ENCODE data around the gene FMNL2.

FMNL2 gene

DNA sequence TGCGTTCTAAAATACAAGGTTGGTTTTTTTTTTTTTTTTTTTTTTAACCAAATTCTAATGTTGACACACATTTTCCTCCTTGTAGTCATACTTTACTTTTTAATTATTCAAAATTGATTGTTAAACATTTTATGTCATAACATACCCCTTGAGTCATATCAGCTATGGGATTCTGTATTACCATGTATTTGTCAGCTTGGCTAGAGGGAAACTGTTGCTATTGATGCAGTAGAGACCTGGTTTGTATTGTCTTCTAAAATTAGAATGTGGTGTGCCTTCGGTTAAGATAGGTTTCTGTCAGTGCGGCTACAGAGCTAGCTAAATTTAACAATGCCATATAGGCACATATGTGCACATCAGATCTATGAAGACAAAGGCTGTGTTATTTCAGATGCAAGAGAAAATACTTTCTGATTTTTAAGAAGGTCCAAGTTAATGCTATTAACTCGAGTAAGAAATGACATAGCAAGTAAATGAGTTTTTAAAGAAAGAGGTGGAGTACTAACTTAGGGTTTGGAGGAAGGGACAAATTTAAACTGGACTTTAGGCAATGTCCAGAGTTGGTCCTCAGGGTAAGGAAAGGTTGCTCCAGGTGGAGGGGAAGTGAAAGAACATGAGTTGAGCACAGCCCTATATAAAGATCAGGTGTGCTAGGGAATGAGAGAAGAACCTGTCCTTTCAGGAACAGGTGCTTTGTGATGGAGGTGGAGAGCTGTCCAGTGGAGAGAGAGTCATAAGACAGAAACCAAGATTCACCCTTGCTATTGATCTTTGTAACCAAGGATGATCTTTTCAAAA lies 230.0 kb downstream of the FMNL2 start:
- peaks cover 72 to 85% (median 78%) of the 10 kb centered on the region in 10 experiments for H3K4me1 ChIP-seq
- H3K9ac ChIP-seq, result peak overlapping the region in 6 of 11 experiments; percentile 78 to 83 (median 82); a peak in 11 of 22 replicates
- H3K36me3 ChIP-seq, result peaks cover 41 to 85% (median 56%) of the 10 kb centered on the region in 11 experiments
- no peaks in the 10 kb centered on the region; a peak in 2 of 22 replicates for H3K9me3 ChIP-seq (replicated peaks in 1 of 11)
- H3K4me2 ChIP-seq, result peak overlapping the region; percentile 56 to 90 (median 81)
- peak overlapping the region; percentile 32 to 97 (median 93); a peak in 19 of 22 replicates for H3K27ac ChIP-seq
- H3K4me3 ChIP-seq, result peak overlapping the region in 1 of 10 experiments; percentile 15; a peak in 2 of 20 replicates
- TF ChIP-seq Cebpa-rat (IDR thresholded peaks at IDR 0.05), result no peak
- no peaks in the 10 kb centered on the region for H4K20me1 ChIP-seq
- H3K27me3 ChIP-seq, result no peaks in the 10 kb centered on the region

DNA sequence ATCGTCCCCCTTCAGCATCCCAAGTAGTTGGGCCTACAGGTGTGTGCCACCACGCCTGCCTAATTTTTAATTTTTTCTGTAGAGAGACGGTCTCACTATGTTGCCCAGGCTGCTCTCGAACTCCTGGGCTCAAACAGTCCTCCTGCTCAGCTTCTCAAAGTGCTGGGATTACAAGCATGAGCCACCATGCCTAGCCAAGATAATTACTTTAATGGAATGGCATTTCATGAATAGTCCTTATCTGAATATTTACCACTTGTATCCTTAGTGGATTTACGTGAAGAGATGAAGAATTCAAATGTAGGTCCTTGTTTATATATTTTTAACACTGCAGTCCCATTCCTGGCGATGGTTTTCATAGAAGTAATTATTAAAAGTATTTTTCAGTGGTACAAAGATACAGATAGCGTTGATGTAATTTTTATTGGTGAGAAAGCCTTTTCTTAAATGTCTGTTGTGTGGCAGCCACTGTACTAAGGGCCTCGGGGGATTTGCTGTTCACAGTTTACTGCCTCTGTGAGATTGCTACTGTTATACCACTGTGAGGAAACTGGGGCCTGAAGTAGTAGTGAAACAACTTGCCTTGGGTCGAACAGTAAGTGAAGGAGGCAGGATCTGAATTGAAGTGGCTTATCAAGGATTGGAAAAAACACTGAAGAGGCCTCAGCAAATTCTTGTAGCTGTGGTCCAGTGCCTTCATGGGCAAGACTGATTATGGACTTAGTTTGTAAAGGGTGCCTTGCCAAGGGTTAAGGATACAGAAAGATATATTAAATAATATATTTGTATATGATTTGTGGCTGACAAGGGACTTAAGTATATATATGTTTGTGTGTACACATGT lies 231.1 kb downstream of the FMNL2 start:
- peak overlapping the region in 6 of 10 experiments; percentile 10 to 34 (median 18); a peak in 5 of 20 replicates for H3K4me3 ChIP-seq
- H3K36me3 ChIP-seq, result peaks cover 30 to 85% (median 50%) of the 10 kb centered on the region in 11 experiments
- H3K27ac ChIP-seq, result peak overlapping the region; percentile 83 to 97 (median 93)
- no peaks in the 10 kb centered on the region for H3K27me3 ChIP-seq
- H3K4me2 ChIP-seq, result peak overlapping the region; percentile 77 to 90 (median 81)
- peak overlapping the region; percentile 73 to 83 (median 79) for H3K9ac ChIP-seq
- H3K4me1 ChIP-seq, result peaks cover 84 to 96% (median 90%) of the 10 kb centered on the region in 10 experiments
- no peaks in the 10 kb centered on the region for H4K20me1 ChIP-seq
- H3K9me3 ChIP-seq (replicated peaks in 1 of 11), result no peaks in the 10 kb centered on the region; a peak in 2 of 22 replicates
- peak in 6 of 11 experiments; percentile 9 to 93 (median 55); a peak in 7 of 22 replicates for TF ChIP-seq Cebpa-rat (IDR thresholded peaks at IDR 0.05)

DNA sequence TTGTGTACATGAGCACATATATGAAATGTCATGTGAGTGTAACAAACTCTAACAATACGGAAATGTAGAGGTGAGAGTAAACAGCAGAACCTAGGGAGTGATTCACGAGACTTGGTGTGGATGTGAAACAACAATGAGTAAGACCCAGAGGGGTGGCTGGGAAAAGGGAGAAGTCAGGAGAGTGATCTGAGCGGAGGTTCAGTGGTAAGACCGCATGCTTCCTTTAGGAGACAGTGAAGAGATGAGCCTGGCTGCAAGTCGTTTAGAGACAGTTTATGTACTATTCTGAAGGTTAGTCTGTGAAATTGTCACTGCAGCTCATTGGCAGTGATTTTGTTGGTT lies 231.7 kb downstream of the FMNL2 start:
- Histone ChIP-seq H3K36me3 (peaks cover 24 to 85% (median 50%) of the 10 kb centered on the region in 11 experiments; a peak in 21 of 22 replicates), H3K27ac (peak overlapping the region; percentile 83 to 97 (median 93)), H3K27me3 (no peaks in the 10 kb centered on the region), H3K4me2 (peak overlapping the region; percentile 77 to 90 (median 81)), H3K9me3 (replicated peaks in 1 of 11) (no peaks in the 10 kb centered on the region; a peak in 2 of 22 replicates), H4K20me1 (no peaks in the 10 kb centered on the region), H3K4me1 (peaks cover 89 to 100% (median 95%) of the 10 kb centered on the region in 10 experiments), H3K9ac (peak overlapping the region; percentile 73 to 83 (median 79)), H3K4me3 (peak overlapping the region in 7 of 10 experiments; percentile 5 to 34 (median 25); a peak in 8 of 20 replicates)
- no peak for TF ChIP-seq Cebpa-rat (IDR thresholded peaks at IDR 0.05)

DNA sequence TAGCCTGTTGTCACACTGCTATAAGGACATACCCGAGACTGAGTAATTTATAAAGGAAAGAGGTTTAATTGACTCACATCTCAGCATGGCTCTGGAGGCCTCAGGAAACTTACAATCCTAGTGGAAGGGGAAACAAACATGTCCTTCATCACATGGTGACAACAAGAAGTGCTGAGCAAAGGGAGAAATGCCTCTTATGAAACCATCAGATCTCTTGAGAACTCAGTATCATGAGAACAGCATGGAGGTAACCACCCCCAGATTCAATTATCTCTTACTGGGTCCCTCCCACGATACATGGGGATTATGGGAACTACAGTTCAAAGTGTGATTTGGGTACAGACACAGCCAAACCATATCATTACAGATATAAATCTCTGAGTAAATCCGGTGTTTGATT lies 233.6 kb downstream of the FMNL2 start:
- TF ChIP-seq Cebpa-rat (IDR thresholded peaks at IDR 0.05), result no peak
- Histone ChIP-seq H3K9ac (peak overlapping the region in 8 of 11 experiments; percentile 16 to 83 (median 58); a peak in 9 of 22 replicates), H3K9me3 (replicated peaks in 1 of 11) (no peaks in the 10 kb centered on the region; a peak in 2 of 22 replicates), H3K36me3 (peaks cover 11 to 76% (median 44%) of the 10 kb centered on the region in 11 experiments; a peak in 20 of 22 replicates), H3K4me2 (peak overlapping the region; percentile 77 to 90 (median 81)), H3K4me1 (peaks cover 93 to 100% (median 96%) of the 10 kb centered on the region in 10 experiments), H3K27ac (peak overlapping the region; percentile 83 to 97 (median 93)), H3K4me3 (no peak overlapping the region), H3K27me3 (no peaks in the 10 kb centered on the region), H4K20me1 (no peaks in the 10 kb centered on the region)

DNA sequence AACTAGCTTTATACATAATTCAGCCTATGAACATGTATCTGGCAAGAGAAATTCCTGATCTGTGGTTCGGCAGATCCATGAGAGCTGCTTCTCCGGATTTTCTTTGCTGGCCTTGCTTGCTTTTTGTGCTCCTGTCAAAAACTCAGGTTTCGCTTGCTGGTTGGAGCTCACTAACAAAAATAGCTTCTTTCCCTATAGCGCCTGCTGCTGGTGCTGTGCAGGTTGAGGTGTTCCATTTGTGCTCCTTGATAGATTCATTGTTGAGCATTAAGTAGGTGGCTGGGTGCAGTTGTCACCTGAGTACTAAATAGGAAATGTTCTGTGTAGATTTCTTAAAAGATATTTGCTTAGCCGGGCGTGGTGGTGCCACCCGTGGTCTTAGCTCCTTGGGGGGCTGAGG lies 234.2 kb downstream of the FMNL2 start:
- H3K9ac ChIP-seq, result no peak overlapping the region
- no peak overlapping the region for H3K4me3 ChIP-seq
- peaks cover 88 to 100% (median 95%) of the 10 kb centered on the region in 10 experiments for H3K4me1 ChIP-seq
- no peak for TF ChIP-seq Cebpa-rat (IDR thresholded peaks at IDR 0.05)
- H3K27me3 ChIP-seq, result no peaks in the 10 kb centered on the region
- peak overlapping the region; percentile 83 to 97 (median 93) for H3K27ac ChIP-seq
- no peaks in the 10 kb centered on the region for H4K20me1 ChIP-seq
- H3K36me3 ChIP-seq, result peaks cover 11 to 75% (median 47%) of the 10 kb centered on the region in 11 experiments; a peak in 21 of 22 replicates
- no peaks in the 10 kb centered on the region; a peak in 2 of 22 replicates for H3K9me3 ChIP-seq (replicated peaks in 1 of 11)
- peak overlapping the region; percentile 16 to 90 (median 77); a peak in 20 of 22 replicates for H3K4me2 ChIP-seq

DNA sequence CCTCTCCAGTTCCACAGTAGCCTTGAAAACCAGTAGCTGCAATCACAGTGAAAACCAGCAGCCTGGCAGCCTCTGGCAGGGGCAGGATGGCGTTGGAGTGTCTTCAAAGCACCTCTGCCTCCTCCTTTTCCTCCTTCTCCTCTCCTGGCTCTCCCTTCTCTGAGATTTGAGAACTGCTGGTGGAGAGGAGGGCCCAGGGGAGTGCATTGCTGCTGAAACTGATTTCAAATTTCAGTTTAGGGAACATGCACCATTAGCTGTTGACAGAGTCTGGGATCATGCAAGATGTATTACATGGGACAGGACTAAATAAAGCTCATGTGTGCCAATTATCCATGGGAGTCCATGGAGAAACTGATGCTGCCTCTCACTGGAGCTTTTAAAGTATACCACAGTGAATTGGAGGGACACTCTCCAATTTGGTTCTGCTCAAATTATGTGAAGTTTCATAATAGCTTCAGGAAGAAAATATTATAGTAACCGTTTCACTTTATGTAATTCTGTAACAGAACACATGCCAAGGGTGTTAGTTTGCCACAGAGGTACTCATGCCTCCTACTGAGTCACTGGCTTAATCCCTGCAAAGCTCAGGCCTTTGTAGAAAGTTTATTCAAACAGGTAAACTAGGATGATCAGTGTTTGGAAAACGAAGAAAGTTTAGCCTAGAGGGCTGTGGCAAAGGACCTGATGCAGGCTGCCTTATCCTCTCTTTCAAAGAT lies 236.2 kb downstream of the FMNL2 start:
- Histone ChIP-seq H3K36me3 (peaks cover 19 to 79% (median 60%) of the 10 kb centered on the region in 11 experiments; a peak in 21 of 22 replicates), H4K20me1 (no peaks in the 10 kb centered on the region), H3K27ac (peak overlapping the region; percentile 53 to 93 (median 70); a peak in 21 of 22 replicates), H3K27me3 (no peaks in the 10 kb centered on the region), H3K9me3 (replicated peaks in 1 of 11) (no peaks in the 10 kb centered on the region; a peak in 2 of 22 replicates), H3K4me1 (peaks cover 68 to 94% (median 83%) of the 10 kb centered on the region in 10 experiments), H3K4me3 (no peak overlapping the region), H3K9ac (peak overlapping the region in 10 of 11 experiments; percentile 3 to 54 (median 42); a peak in 14 of 22 replicates), H3K4me2 (peak overlapping the region; percentile 50 to 89 (median 77))
- TF ChIP-seq Cebpa-rat (IDR thresholded peaks at IDR 0.05), result no peak

DNA sequence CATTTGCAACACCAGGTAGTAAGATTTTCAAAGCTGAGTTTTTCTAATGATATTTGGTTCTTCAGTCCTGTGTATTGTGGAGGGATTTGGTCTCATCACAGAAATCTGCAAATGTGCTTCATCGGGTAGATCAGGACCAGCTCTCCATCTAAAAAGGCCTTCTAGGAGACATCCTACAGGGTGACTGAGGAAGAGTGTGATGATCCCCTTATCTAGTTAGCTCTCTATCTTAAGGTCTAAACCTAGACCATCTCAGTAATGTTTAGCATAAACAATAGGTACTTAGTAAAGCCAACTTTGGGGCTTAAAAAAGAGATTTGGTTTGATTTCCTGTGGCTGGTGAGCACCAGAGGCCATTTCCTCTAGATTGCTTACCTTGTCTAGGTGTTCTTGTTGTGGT lies 237.1 kb downstream of the FMNL2 start:
- H3K36me3 ChIP-seq, result peaks cover 22 to 88% (median 68%) of the 10 kb centered on the region in 11 experiments; a peak in 21 of 22 replicates
- no peaks in the 10 kb centered on the region for H3K27me3 ChIP-seq
- H3K4me1 ChIP-seq, result peaks cover 60 to 94% (median 82%) of the 10 kb centered on the region in 10 experiments
- H3K9me3 ChIP-seq (replicated peaks in 1 of 11), result no peaks in the 10 kb centered on the region; a peak in 2 of 22 replicates
- no peak for TF ChIP-seq Cebpa-rat (IDR thresholded peaks at IDR 0.05)
- peak overlapping the region; percentile 62 to 93 (median 71) for H3K27ac ChIP-seq
- peak overlapping the region in 1 of 10 experiments; percentile 25; a peak in 1 of 20 replicates for H3K4me3 ChIP-seq
- H3K4me2 ChIP-seq, result peak overlapping the region; percentile 50 to 89 (median 77)
- no peaks in the 10 kb centered on the region for H4K20me1 ChIP-seq
- peak overlapping the region in 10 of 11 experiments; percentile 41 to 63 (median 52); a peak in 16 of 22 replicates for H3K9ac ChIP-seq

DNA sequence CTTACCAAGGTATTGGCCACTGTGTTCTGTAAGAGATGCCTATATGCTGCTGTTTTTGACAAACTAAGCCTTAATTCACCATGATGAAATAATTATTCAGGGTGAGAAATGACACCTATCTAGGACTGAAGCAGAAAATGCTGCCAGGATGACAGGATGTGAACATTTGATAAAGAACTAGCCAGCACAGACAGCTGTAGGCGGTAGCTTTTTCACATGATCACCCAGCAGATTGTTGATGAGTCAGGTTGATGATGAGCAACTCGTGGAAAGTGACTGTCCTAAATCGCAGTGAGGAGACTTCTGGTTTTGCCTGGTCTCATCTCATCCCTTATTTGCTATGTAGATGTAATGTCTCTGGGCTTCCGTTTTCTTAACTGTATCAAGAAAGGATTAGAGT lies 238.2 kb downstream of the FMNL2 start:
- Histone ChIP-seq H3K4me2 (peak overlapping the region; percentile 50 to 89 (median 77)), H3K9me3 (replicated peaks in 1 of 11) (no peaks in the 10 kb centered on the region; a peak in 2 of 22 replicates), H3K27ac (peak overlapping the region; percentile 62 to 93 (median 71); a peak in 21 of 22 replicates), H3K4me1 (peaks cover 48 to 94% (median 80%) of the 10 kb centered on the region in 10 experiments), H3K4me3 (peak overlapping the region in 2 of 10 experiments; percentile 25 to 29; a peak in 3 of 20 replicates), H3K27me3 (no peaks in the 10 kb centered on the region), H3K9ac (peak overlapping the region in 10 of 11 experiments; percentile 30 to 63 (median 52); a peak in 14 of 22 replicates), H4K20me1 (no peaks in the 10 kb centered on the region), H3K36me3 (peaks cover 23 to 90% (median 72%) of the 10 kb centered on the region in 11 experiments; a peak in 21 of 22 replicates)
- TF ChIP-seq Cebpa-rat (IDR thresholded peaks at IDR 0.05), result peak in 1 of 11 experiments; percentile 44; a peak in 2 of 22 replicates
